HG02970 (cell line): Measurements from ENCODE around the gene HS6ST2.
"Not testable (repeated sequence)": the region's sequence is repeated elsewhere in the genome, so short reads cannot be mapped to it uniquely, and the experiment has no call there.

Experiments used
- ATAC-seq: cut with Tn5 transposase; IDR thresholded peaks from one replicate; pipeline ENCODE4 v1.9.1; 2021; ENCODE audit warnings: mild to moderate bottlenecking, moderate library complexity, moderate number of reproducible peaks; ENCODE audit not compliant: unreplicated experiment, low FRiP score

HS6ST2 gene

GRCh38 chrX:132958091-132958703, at the start of gene HS6ST2:
Gene HS6ST2 (minus strand): TSS chrX:132958629.
- no peak for ATAC-seq

- ATAC-seq: no peak
Measured at GRCh38 chrX:133007458-133007857, 49.0 kb upstream of the HS6ST2 start.

- ATAC-seq: no peak
Measured at GRCh38 chrX:133005616-133006015, 47.2 kb upstream of the HS6ST2 start.

GRCh38 chrX:133005042-133005441, 46.6 kb upstream of the HS6ST2 start:
- no peak for ATAC-seq

GRCh38 chrX:132999209-132999608, 40.8 kb upstream of the HS6ST2 start:
- ATAC-seq: no peak

- ATAC-seq: no peak
Measured at GRCh38 chrX:132990835-132991234, 32.4 kb upstream of the HS6ST2 start.

- no peak for ATAC-seq
Measured at GRCh38 chrX:132986556-132986955, 28.1 kb upstream of the HS6ST2 start.

GRCh38 chrX:132984058-132984650, 25.7 kb upstream of the HS6ST2 start:
- ATAC-seq: no peak

GRCh38 chrX:132983496-132983895, 25.1 kb upstream of the HS6ST2 start:
- no peak for ATAC-seq

GRCh38 chrX:132980035-132980434, 21.6 kb upstream of the HS6ST2 start:
- ATAC-seq: not testable (repeated sequence)

GRCh38 chrX:132968296-132968949, 10.0 kb upstream of the HS6ST2 start:
- no peak for ATAC-seq

- no peak for ATAC-seq
Measured at GRCh38 chrX:132967049-132967448, 8.6 kb upstream of the HS6ST2 start.

- ATAC-seq: no peak
Measured at GRCh38 chrX:132965461-132965860, 7.0 kb upstream of the HS6ST2 start.

GRCh38 chrX:132961511-132961910, 3.1 kb upstream of the HS6ST2 start:
- no peak for ATAC-seq

GRCh38 chrX:132957211-132958090, 978 bp downstream of the HS6ST2 start:
- ATAC-seq: no peak

GRCh38 chrX:132956421-132957210, 1.8 kb downstream of the HS6ST2 start:
- ATAC-seq: no peak

GRCh38 chrX:132955690-132956089, 2.7 kb downstream of the HS6ST2 start:
- ATAC-seq: no peak

GRCh38 chrX:132954323-132954722, 4.1 kb downstream of the HS6ST2 start:
- ATAC-seq: no peak

GRCh38 chrX:132953354-132953753, 5.1 kb downstream of the HS6ST2 start:
- ATAC-seq: no peak

- ATAC-seq: no peak
Measured at GRCh38 chrX:132948648-132949260, 9.7 kb downstream of the HS6ST2 start.
